Measurements from ENCODE around the gene ABCE1.

DNA sequence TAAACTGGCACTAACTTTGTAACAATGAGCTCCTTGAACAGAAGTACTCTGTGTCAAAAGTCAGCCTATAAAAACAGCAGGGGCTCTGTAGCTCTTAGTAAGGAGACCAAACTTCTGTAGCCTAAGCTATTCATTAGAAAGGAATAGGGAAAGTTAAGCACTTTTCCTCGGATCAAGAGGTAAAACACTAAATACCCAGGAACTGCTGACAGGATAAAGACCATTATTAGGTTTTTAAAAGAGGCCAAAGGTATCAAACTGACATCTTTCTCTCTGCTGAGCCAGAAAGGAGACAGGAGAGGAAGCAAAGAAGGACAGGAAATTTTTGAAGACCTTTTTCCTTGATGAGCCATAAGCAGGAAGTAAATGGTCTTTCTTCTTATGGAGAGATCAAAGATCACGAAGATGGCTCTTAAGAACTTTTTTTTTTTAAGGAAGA, 32.0 kb upstream of the ABCE1 start:
- TF ChIP-seq, protein P1, sequence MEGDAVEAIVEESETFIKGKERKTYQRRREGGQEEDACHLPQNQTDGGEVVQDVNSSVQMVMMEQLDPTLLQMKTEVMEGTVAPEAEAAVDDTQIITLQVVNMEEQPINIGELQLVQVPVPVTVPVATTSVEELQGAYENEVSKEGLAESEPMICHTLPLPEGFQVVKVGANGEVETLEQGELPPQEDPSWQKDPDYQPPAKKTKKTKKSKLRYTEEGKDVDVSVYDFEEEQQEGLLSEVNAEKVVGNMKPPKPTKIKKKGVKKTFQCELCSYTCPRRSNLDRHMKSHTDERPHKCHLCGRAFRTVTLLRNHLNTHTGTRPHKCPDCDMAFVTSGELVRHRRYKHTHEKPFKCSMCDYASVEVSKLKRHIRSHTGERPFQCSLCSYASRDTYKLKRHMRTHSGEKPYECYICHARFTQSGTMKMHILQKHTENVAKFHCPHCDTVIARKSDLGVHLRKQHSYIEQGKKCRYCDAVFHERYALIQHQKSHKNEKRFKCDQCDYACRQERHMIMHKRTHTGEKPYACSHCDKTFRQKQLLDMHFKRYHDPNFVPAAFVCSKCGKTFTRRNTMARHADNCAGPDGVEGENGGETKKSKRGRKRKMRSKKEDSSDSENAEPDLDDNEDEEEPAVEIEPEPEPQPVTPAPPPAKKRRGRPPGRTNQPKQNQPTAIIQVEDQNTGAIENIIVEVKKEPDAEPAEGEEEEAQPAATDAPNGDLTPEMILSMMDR (IDR thresholded peaks at IDR 0.05 in 4 of 5, conservative IDR thresholded peaks at IDR 0.05 in 1 of 5), result no peak
- TF ChIP-seq POLR2A (IDR thresholded peaks at IDR 0.05), result no peak

All from gastrocnemius medialis (tissue), 4 donors.